Measurements from ENCODE around the gene OTOGL.
"Not testable (repeated sequence)": the region's sequence is repeated elsewhere in the genome, so short reads cannot be mapped to it uniquely, and the experiment has no call there.

The OTOGL gene

GRCh38 chr12:80184926-80185325, 85.6 kb downstream of the OTOGL start:
- DNase-seq (ENCODE audit: low read depth in 2 of 2) = no peak

GRCh38 chr12:80186727-80187217, 87.4 kb downstream of the OTOGL start:
- no peak for DNase-seq (ENCODE audit: low read depth in 2 of 2)

GRCh38 chr12:80187660-80188090, 88.3 kb downstream of the OTOGL start:
- DNase-seq (ENCODE audit: low read depth in 2 of 2) = no peak

GRCh38 chr12:80188576-80188975, 89.2 kb downstream of the OTOGL start:
- DNase-seq (ENCODE audit: low read depth in 2 of 2) = no peak

DNA sequence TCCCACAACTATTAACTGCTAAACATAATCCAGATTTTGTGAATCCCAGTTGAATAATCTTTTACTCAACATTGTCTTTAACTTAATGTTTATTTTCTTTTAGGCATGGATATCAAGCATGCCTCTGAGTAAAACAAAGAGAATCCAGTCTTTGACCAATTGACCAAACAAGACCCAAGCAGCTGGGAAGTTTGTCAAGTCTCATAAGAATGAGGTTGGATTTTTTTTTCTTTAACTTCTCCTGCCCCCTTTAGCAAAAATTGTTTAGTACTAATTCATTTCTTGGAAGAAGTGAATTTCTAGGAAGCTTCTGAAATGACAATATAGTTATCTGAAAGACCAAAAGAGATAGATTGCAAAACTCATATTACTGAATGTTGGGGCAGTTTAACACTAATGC, 89.9 kb downstream of the OTOGL start:
- no peak for DNase-seq (ENCODE audit: low read depth in 2 of 2)

GRCh38 chr12:80190001-80190400, 90.7 kb downstream of the OTOGL start:
- no peak for DNase-seq (ENCODE audit: low read depth in 2 of 2)

DNA sequence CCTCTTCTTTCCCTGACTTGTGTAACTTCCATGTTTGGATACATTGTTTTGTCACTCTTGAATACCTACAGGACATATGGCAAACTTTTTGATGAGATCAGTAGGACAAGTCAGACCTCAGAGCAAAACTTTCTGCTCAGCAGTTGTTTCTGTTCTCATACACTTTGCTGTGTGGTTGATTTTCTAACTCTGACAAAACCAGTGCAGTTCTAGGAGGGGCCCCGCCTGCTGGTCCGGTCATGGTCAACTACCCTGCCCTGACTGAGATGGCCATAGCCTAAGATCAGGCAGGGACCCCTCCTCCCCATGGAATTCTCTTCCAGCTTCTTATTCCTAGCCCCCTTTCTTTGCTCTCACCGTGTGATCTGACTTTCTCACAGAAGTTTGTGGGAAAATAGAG, 92.8 kb downstream of the OTOGL start:
- no peak for DNase-seq (ENCODE audit: low read depth in 2 of 2)

DNA sequence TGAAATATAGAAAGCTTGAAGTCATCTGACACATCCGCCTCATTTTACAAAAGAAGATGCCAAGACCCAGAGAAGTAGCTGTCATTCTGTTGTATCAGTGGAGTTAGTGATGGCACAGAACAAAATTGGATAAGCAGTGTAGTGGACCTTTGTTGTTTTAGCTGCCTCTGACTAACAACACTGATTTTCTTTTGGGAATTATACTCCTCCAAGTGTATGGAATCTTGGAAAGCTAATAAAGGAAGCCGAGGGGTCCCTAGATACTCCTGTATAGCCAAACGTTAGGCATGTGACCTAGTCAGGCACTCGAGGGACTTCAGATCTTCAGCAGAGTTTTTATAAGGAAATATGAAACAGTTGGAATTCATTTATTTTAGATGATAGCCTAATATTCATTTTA, 94.5 kb downstream of the OTOGL start:
- DNase-seq (ENCODE audit: low read depth in 2 of 2) = no peak

- no peak for DNase-seq (ENCODE audit: low read depth in 2 of 2)
Observed at GRCh38 chr12:80195074-80195726, 95.9 kb downstream of the OTOGL start.

- no peak for DNase-seq (ENCODE audit: low read depth in 2 of 2)
Observed at GRCh38 chr12:80195737-80196136, 96.4 kb downstream of the OTOGL start.

DNA sequence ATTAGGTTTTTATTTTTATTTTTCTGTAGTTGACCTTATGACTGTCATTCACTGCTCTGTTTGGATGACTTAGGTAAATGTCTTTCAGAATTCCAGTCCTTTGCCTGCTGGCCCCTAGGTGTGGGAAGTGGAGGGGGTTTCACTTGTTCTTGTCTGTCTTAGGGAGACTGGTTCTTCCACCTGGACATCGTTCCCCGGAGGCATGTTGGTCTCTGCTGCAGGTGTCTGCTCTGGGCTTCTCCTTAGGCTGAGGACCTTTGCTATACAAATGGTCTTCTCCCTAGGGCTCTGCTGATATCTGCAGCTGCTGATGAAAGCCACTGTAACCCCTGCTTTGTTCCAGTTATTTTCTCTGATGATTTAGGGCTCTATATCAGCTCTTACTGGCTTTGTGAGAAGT, 97.1 kb downstream of the OTOGL start:
- no peak for DNase-seq (ENCODE audit: low read depth in 2 of 2)

- no peak for DNase-seq (ENCODE audit: low read depth in 2 of 2)
Observed at GRCh38 chr12:80198782-80199337, 99.5 kb downstream of the OTOGL start.

DNA sequence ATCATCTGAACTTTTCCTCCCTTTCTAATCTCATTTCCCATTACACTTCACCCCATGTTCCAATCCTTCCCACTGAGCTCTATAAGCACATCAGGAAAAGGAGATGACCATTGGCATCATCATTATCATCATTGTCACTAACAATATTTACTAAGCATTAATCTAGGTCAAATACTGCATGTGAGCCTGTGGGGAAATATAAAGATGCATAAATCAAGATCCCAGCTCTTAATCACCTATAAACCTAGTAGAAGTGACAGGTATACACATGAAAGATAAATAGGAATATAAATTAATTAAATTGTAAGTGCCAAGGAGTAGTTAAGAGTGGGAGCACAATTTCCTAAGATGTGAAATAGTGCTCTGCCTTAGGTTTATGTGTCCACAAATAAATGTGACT, 100.6 kb downstream of the OTOGL start:
- no peak for DNase-seq (ENCODE audit: low read depth in 2 of 2)

GRCh38 chr12:80200414-80200813, 101.1 kb downstream of the OTOGL start:
- DNase-seq (ENCODE audit: low read depth in 2 of 2) = no peak

- DNase-seq (ENCODE audit: low read depth in 2 of 2) = no peak
Observed at GRCh38 chr12:80201908-80202307, 102.6 kb downstream of the OTOGL start.

- no peak for DNase-seq (ENCODE audit: low read depth in 2 of 2)
Observed at GRCh38 chr12:80205960-80206359, 106.6 kb downstream of the OTOGL start.

- DNase-seq (ENCODE audit: low read depth in 2 of 2) = no peak
Observed at GRCh38 chr12:80208071-80208470, 108.7 kb downstream of the OTOGL start.

DNA sequence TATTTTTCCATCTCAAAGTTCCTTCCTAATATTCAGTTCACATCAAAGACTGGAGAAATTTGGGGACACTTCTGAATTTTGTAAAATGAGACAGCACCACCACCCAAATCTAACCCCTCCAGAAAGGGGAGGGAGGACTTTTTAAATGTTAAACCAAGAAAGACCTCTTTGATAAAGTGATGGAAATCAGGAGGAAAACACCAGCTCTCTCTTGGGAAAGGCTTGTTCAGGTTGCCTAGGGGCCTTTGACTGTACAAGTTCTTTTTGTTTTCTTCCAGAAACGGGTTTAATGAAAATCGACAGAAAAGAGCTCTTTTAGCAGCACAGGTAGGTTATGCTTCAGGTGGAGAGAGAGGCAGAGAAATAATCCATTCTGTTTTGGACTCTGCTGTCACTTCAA, 112.3 kb downstream of the OTOGL start:
- DNase-seq (ENCODE audit: low read depth in 2 of 2) = no peak

GRCh38 chr12:80212938-80213645, 113.8 kb downstream of the OTOGL start:
- no peak for DNase-seq (ENCODE audit: low read depth in 2 of 2)

DNA sequence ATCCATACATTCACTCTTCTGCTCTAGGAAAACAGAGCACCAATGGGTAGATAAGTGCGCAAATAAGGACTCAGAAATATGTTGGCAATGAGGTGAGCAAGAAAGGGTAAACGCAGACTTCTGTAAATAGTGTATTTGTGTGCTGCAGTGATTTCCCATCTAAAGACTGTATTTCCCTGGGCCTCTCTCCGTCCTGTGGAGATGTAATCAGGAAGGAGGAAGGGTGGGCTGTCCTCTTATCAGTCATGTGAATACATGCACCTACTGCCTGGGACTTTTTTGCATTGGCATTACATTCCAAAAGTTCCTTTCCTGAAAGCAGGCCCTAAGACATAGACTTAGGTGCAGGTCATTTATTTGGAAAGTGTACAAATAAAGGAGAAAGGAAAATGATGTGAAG, 114.5 kb downstream of the OTOGL start:
- no peak for DNase-seq (ENCODE audit: low read depth in 2 of 2)

GRCh38 chr12:80217011-80217535, 117.7 kb downstream of the OTOGL start:
- DNase-seq (ENCODE audit: low read depth in 2 of 2) = no peak

- DNase-seq (ENCODE audit: low read depth in 2 of 2) = not testable (repeated sequence)
Observed at GRCh38 chr12:80218925-80219324, 119.6 kb downstream of the OTOGL start.

- no peak for DNase-seq (ENCODE audit: low read depth in 2 of 2)
Observed at GRCh38 chr12:80219345-80219744, 120.0 kb downstream of the OTOGL start.

Data from stimulated activated CD8-positive, alpha-beta memory T cell treated with anti-CD3 and anti-CD28 coated beads, Interleukin-7, amount 100 ng/mL, for 4 hours (primary cell).